Measurements from ENCODE around the gene SYNPO. TPM values are rescaled to one million over a fixed set of nuclear protein-coding genes. Genes with fewer than 3 reads are reported as not detected.

The SYNPO gene, protein sequence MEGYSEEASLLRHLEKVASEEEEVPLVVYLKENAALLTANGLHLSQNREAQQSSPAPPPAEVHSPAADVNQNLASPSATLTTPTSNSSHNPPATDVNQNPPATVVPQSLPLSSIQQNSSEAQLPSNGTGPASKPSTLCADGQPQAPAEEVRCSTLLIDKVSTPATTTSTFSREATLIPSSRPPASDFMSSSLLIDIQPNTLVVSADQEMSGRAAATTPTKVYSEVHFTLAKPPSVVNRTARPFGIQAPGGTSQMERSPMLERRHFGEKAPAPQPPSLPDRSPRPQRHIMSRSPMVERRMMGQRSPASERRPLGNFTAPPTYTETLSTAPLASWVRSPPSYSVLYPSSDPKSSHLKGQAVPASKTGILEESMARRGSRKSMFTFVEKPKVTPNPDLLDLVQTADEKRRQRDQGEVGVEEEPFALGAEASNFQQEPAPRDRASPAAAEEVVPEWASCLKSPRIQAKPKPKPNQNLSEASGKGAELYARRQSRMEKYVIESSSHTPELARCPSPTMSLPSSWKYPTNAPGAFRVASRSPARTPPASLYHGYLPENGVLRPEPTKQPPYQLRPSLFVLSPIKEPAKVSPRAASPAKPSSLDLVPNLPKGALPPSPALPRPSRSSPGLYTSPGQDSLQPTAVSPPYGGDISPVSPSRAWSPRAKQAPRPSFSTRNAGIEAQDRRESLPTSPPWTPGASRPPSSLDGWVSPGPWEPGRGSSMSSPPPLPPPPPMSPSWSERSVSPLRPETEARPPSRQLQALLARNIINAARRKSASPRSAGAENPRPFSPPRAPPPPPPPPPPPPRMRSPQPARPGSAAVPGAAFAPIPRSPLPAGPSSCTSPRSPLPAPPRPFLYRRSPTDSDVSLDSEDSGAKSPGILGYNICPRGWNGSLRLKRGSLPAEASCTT
- 0.50 and 0.89 TPM in 2 replicates for total RNA-seq

GRCh38 chr5:150640311-150641005 is at the start of gene SYNPO:
TSS of gene SYNPO (plus strand) at chr5:150640660. CDS start at chr5:150648276, 7,616 bp downstream.

DNA sequence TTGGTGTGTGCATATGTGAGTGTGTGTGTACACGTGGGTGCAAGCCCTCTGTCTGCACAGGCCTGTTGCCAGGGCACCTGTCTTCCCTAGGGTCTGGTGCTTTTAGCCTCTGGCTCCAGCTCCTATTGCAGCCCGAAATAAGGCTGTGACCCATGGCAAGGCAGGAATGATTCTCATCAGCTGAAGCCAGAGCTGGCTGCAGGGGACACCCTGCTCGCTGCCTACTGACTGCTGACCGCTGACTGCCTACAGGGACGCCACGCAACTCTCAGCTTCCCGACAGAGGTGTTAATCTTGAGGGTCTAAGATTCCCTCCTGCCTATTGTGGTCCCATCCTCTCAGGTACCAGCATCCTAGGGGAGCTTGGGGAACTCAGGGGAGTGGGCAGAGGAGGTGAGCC is 20.6 kb downstream of the SYNPO start, which contains the start of gene MYOZ3:
Gene MYOZ3 (plus strand): TSS at position 166 of the 400 bp plus-strand sequence. CDS start 1,691 bp downstream, outside the sequence.

GRCh38 chr5:150700594-150701377 is 60.3 kb downstream of the SYNPO start, which contains the start of gene RBM22:
TSS of gene RBM22 (minus strand) at chr5:150701062. CDS start at chr5:150700985, 77 bp downstream.

Other genes with a start within 250 kb of the SYNPO start
- gene CD74, start 227.8 kb upstream of the SYNPO start, total RNA-seq: 0.22 and 0.25 TPM in 2 replicates
- 3,197 and 3,806 TPM in 2 replicates for gene RPS14, start 190.9 kb upstream of the SYNPO start, total RNA-seq
- gene NDST1, start 132.5 kb upstream of the SYNPO start, total RNA-seq: 33.4 and 39.5 TPM in 2 replicates
- 0.22 TPM in 1 of 2 replicates, not detected in the other for gene MYOZ3, start 20.6 kb downstream of the SYNPO start, total RNA-seq
- 19.0 and 24.9 TPM in 2 replicates for gene RBM22, start 60.4 kb downstream of the SYNPO start, total RNA-seq
- 53.5 and 54.5 TPM in 2 replicates for gene DCTN4, start 118.4 kb downstream of the SYNPO start, total RNA-seq
- gene SMIM3, start 138.1 kb downstream of the SYNPO start, total RNA-seq: 44.7 and 79.4 TPM in 2 replicates
- gene IRGM, start 205.9 kb downstream of the SYNPO start, total RNA-seq: 0.12 and 0.22 TPM in 2 replicates

Data from uterine smooth muscle cell (primary cell).